ENCODE data around the gene GRK5. TPM values are rescaled to one million over a fixed set of nuclear protein-coding genes. Genes with fewer than 3 reads are reported as not detected.

GRK5 gene
- total and polyA plus RNA-seq, 7 donors = 7.9 to 32.4 (median 19.8) TPM

DNA sequence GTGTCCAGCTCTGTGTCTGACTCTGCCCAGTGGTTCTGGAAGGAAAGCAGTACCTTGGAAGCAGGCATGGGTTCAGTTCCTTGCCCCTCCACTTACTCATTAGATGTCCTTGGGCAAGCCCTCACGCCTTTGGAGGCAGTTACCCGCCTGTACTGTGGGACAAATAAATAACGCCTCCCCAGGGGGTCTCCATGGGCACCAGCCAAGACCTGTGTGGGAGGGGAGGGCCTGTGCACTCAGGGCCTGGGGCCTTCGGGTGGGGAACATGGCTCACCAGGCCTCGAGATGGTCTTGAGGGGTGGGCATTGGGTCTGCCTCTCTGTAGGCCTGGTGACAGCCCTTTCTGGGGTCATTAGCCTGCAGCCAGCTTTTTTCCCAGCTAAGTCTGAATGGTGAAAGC lies 142.0 kb downstream of the GRK5 start:
- no peak for TF ChIP-seq EP300 (IDR thresholded peaks at IDR 0.05)
- no peak for TF ChIP-seq CTCF (IDR thresholded peaks at IDR 0.05)
- no peak for TF ChIP-seq POLR2AphosphoS5 (IDR thresholded peaks at IDR 0.05)
- TF ChIP-seq POLR2A (IDR thresholded peaks at IDR 0.05) = no peak
- Histone ChIP-seq H3K27ac (peak overlapping the region; percentile 24 to 71 (median 57)), H3K36me3 (no peaks in the 10 kb centered on the region), H3K4me1 (peaks cover 0 to 52% (median 44%) of the 10 kb centered on the region in 4 donors), H3K4me3 (no peak overlapping the region), H3K27me3 (no peaks in the 10 kb centered on the region), H3K9me3 (no peaks in the 10 kb centered on the region)
- WGBS, 2 donors = 89 to 90% methylated on average over 5 of the region's 5 CpGs
- DNase-seq = no peak
- intact Hi-C loops (cut with DNase I) = loop anchor here (5.0 kb wide), 1 partner anchor 63 kb away; no protein-coding TSS in a partner anchor

DNA sequence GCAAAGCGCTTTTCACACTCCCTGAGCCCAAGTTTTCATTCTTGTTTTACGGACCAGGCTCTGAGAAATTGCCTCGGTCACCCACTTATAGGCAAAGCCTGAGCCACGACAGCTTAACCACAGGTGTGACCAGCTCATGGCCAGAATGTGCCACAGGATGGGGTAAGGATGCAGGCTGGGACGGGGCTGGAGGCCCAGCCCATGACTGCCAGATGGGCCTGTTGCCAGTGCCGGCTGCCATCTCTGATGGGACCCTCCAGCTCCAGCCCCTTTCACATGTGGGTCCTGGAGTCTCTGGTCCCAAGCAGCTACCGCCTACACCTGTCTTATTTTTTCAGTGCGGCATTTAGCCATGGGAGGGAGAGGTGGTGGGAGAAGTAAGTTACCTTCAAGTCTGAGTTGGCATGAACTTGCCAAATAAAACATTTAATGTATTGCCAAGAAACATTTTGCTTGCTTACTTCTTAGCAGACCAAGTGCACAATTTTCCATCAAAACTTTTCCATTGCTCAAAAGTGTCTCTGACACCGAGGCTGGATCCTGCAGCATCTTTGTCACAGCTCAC lies 142.6 kb downstream of the GRK5 start:
- Histone ChIP-seq H3K9me3 (no peaks in the 10 kb centered on the region), H3K36me3 (no peaks in the 10 kb centered on the region), H3K27me3 (no peaks in the 10 kb centered on the region), H3K4me1 (peaks cover 0 to 52% (median 44%) of the 10 kb centered on the region in 4 donors), H3K27ac (peak overlapping the region; percentile 24 to 71 (median 57)), H3K4me3 (no peak overlapping the region)
- TF ChIP-seq CTCF (IDR thresholded peaks at IDR 0.05) (no peak), EP300 (IDR thresholded peaks at IDR 0.05) (no peak), POLR2AphosphoS5 (IDR thresholded peaks at IDR 0.05) (no peak), POLR2A (IDR thresholded peaks at IDR 0.05) (no peak)
- intact Hi-C loops (cut with DNase I) = loop anchor here (5.0 kb wide), 1 partner anchor 62 kb away; no protein-coding TSS in a partner anchor
- WGBS, 2 donors = 90 to 91% methylated on average over 9 of the region's 9 CpGs
- DNase-seq = no peak

DNA sequence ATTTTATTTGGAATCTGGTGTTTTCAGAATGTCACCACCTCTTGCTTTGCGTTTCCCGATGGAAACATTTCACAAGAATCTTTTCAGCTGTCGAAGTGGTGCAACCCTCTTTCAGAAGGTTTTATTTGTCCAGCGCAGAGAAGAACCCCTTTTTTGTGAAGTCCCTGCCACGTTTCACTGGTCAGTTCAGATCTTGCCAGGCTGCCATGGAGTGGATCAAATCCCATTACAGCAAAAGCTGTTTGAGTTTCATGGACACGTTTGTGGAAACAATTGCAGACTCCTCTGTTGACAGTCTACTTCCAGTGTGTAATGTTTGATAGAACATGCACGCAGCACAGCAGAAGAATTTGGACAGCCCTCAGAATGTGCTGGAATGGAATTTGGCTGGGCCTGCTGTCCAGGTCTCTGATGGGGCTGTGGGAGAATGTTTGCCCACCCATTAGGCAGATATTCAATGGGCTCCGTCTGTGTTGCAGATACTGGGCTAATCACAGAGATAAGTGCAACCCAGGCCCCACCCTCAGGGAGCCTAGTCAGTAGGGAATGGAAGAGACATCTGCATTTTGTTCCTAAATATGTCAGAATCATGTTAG lies 143.2 kb downstream of the GRK5 start:
- Histone ChIP-seq H3K27me3 (no peaks in the 10 kb centered on the region), H3K4me3 (no peak overlapping the region), H3K4me1 (peaks cover 0 to 52% (median 44%) of the 10 kb centered on the region in 4 donors), H3K27ac (peak overlapping the region; percentile 24 to 71 (median 57)), H3K36me3 (no peaks in the 10 kb centered on the region), H3K9me3 (no peaks in the 10 kb centered on the region)
- intact Hi-C loops (cut with DNase I) = no loop called here
- WGBS, 2 donors = 75 to 79% methylated on average over 8 of the region's 8 CpGs
- TF ChIP-seq EP300 (IDR thresholded peaks at IDR 0.05) = no peak
- TF ChIP-seq POLR2AphosphoS5 (IDR thresholded peaks at IDR 0.05) = no peak
- no peak for TF ChIP-seq CTCF (IDR thresholded peaks at IDR 0.05)
- TF ChIP-seq POLR2A (IDR thresholded peaks at IDR 0.05) = no peak
- DNase-seq = no peak

- Histone ChIP-seq H3K36me3 (no peaks in the 10 kb centered on the region), H3K27ac (peak overlapping the region; percentile 24 to 71 (median 57)), H3K4me1 (peaks cover 0 to 48% (median 40%) of the 10 kb centered on the region in 4 donors), H3K27me3 (no peaks in the 10 kb centered on the region), H3K4me3 (no peak overlapping the region), H3K9me3 (peaks cover 0 to 4% (median 0%) of the 10 kb centered on the region in 4 donors)
- WGBS, 2 donors = 90 to 94% methylated on average over 4 of the region's 4 CpGs
- DNase-seq = no peak
- intact Hi-C loops (cut with DNase I) = no loop called here
- TF ChIP-seq POLR2A (IDR thresholded peaks at IDR 0.05) (no peak), EP300 (IDR thresholded peaks at IDR 0.05) (no peak), CTCF (IDR thresholded peaks at IDR 0.05) (no peak), POLR2AphosphoS5 (IDR thresholded peaks at IDR 0.05) (no peak)
Measured at GRCh38 chr10:119351189-119351588, 143.8 kb downstream of the GRK5 start.

All from sigmoid colon (tissue), 7 donors.